ENCODE measurements around the gene METTL17.

DNA sequence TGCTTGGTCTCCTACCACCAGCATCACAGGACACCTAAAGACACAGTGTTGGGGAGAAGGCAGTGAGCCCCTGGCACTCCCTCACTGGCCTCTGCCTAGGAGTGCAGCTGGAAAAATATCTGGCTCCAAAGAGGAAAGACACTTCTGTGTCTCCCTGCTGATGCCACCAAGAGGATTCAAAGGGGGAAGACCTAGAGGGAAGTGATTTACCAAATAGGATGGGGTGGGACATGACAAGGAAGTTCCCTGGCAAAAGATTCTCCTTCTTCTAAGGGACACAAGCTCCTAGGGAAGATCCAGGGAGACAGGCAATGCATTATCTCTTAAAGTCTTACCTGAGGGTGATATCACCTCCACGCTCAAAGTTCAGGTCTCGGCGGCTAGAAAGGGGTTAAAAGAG, 29.0 kb downstream of the METTL17 start:
- TF ChIP-seq, protein P1, sequence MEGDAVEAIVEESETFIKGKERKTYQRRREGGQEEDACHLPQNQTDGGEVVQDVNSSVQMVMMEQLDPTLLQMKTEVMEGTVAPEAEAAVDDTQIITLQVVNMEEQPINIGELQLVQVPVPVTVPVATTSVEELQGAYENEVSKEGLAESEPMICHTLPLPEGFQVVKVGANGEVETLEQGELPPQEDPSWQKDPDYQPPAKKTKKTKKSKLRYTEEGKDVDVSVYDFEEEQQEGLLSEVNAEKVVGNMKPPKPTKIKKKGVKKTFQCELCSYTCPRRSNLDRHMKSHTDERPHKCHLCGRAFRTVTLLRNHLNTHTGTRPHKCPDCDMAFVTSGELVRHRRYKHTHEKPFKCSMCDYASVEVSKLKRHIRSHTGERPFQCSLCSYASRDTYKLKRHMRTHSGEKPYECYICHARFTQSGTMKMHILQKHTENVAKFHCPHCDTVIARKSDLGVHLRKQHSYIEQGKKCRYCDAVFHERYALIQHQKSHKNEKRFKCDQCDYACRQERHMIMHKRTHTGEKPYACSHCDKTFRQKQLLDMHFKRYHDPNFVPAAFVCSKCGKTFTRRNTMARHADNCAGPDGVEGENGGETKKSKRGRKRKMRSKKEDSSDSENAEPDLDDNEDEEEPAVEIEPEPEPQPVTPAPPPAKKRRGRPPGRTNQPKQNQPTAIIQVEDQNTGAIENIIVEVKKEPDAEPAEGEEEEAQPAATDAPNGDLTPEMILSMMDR (optimal IDR thresholded peaks at IDR 0.05 in 1 of 3, IDR thresholded peaks at IDR 0.05 in 1 of 3, conservative IDR thresholded peaks at IDR 0.05 in 1 of 3; ENCODE audit: extremely low read depth in 1 of 3, insufficient read depth in 2 of 3, low read length in 3 of 3) = no peak
- TF ChIP-seq EZH2 (IDR thresholded peaks at IDR 0.05; ENCODE audit: low read length) = no peak

Measured in keratinocyte (primary cell).